AG09309 (cell line): ENCODE results near the gene TMEM232.
A peak's percentile ranks its signal among the peaks of the same experiment; 100 is the strongest.

ENCODE experiments used
- DNase-seq: peaks from one replicate; pipeline ENCODE4 v3.0.0-alpha.2; 2010; ENCODE audit warnings: low read depth
- H3K4me3 ChIP-seq: 2 replicates; pipeline ENCODE4 v1.5.1; 2011; ENCODE audit warnings: mild to moderate bottlenecking, low read depth, low read length, moderate library complexity; ENCODE audit not compliant: control insufficient read depth
- TF ChIP-seq, protein P1 (sequence below): IDR thresholded peaks from 2 replicates; pipeline ENCODE4 v1.5.1; 2011; ENCODE audit warnings: mild to moderate bottlenecking, low read depth, low read length, inconsistent platforms; ENCODE audit not compliant: insufficient read depth, control insufficient read depth; ENCODE audit errors: missing control alignments

The TMEM232 gene

GRCh38 chr5:110507972-110508371, 218.5 kb downstream of the TMEM232 start:
- H3K4me3 ChIP-seq, result no peak overlapping the region
- DNase-seq, result no peak
- TF ChIP-seq, protein P1, sequence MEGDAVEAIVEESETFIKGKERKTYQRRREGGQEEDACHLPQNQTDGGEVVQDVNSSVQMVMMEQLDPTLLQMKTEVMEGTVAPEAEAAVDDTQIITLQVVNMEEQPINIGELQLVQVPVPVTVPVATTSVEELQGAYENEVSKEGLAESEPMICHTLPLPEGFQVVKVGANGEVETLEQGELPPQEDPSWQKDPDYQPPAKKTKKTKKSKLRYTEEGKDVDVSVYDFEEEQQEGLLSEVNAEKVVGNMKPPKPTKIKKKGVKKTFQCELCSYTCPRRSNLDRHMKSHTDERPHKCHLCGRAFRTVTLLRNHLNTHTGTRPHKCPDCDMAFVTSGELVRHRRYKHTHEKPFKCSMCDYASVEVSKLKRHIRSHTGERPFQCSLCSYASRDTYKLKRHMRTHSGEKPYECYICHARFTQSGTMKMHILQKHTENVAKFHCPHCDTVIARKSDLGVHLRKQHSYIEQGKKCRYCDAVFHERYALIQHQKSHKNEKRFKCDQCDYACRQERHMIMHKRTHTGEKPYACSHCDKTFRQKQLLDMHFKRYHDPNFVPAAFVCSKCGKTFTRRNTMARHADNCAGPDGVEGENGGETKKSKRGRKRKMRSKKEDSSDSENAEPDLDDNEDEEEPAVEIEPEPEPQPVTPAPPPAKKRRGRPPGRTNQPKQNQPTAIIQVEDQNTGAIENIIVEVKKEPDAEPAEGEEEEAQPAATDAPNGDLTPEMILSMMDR, result no peak

DNA sequence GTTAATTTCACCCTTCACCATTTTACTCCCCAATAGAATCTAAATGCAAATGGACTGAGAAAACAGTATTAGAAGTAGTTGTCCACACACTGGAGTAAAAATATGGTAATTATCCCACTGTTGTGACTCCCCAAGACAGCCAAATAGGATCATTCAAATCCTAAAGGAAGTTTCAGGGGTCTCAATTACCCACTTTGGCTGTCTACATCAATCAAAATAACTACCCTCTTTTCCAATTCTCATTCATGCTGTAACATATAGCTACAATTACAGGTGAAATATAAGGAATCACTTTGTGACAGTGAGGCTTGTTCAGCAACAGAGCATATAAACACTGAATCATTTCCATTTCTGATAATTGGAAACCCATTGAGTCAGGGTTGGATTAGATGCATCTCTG, 220.1 kb downstream of the TMEM232 start:
- TF ChIP-seq, protein P1, result no peak
- H3K4me3 ChIP-seq, result no peak overlapping the region
- DNase-seq, result no peak

GRCh38 chr5:110496276-110496675, 230.2 kb downstream of the TMEM232 start:
- TF ChIP-seq, protein P1, result peak; percentile 5
- no peak overlapping the region for H3K4me3 ChIP-seq
- no peak for DNase-seq

DNA sequence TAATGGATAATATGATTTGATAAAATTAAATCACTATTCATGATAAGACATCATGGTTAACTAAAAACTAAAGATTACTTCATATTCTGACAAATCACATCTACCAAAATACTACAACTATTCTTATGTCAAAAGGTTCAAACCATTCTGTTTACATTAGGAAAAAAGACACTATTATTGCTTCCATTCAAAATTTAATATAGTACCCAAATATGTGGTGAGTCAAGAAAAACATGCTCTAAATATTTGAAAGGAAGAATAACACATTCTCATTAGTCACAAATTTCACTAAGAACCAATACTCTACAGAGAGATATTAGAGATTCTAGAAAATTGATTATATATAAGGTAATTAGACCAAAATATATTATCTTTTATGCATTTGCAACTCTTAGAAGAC, 234.0 kb downstream of the TMEM232 start:
- DNase-seq, result no peak
- H3K4me3 ChIP-seq, result no peak overlapping the region
- TF ChIP-seq, protein P1, result no peak

- peak; percentile 91 for DNase-seq
- H3K4me3 ChIP-seq, result no peak overlapping the region
- TF ChIP-seq, protein P1, result no peak
These were observed 247.6 kb downstream of the TMEM232 start for GRCh38 chr5:110478895-110479294.

DNA sequence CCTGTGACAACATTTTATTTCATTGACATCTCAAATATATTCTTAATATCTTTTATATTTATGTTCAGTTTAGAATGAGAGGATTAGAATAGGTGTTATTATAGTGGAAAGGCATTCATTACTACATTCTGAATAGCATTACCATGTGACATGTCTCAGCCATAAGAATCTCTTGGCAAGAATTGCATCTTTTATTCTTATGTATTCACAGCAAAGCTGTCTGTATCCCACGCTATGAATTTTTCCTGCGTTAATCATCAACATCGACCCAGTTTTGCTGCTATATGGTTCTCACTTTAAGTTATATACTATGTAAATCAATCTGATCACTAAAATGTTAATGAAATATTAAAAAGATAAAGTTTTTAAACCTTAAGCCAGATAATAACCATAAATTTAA, 248.6 kb downstream of the TMEM232 start:
- DNase-seq, result no peak
- no peak overlapping the region for H3K4me3 ChIP-seq

More for the DNA sequence above, 248.6 kb downstream of the TMEM232 start:
- TF ChIP-seq, protein P1, result no peak
